ENCODE data around the gene UBE3C.
"Not testable (repeated sequence)": the region's sequence is repeated elsewhere in the genome, so short reads cannot be mapped to it uniquely, and the experiment has no call there.

The UBE3C gene

GRCh38 chr7:157274991-157275427, 136.3 kb downstream of the UBE3C start:
- H3K27ac ChIP-seq (ENCODE audit: low read depth, low read length) = no peak overlapping the region
- H4K20me1 ChIP-seq (ENCODE audit: control insufficient read depth, insufficient read depth, low read depth, low read length) = 0 out of 2 replicates have a peak, but pooled peaks cover 6% of the 10 kb centered on the region
- no peaks in the 10 kb centered on the region for H3K9me3 ChIP-seq (ENCODE audit: control insufficient read depth, insufficient read depth, low read length)
- H3K27me3 ChIP-seq (ENCODE audit: control insufficient read depth, low read length) = no peaks in the 10 kb centered on the region
- H3K9me2 ChIP-seq (replicated peaks; ENCODE audit: control insufficient read depth, low read length) = no peaks in the 10 kb centered on the region
- TF ChIP-seq EZH2phosphoT487 (IDR thresholded peaks at IDR 0.05; ENCODE audit: borderline replicate concordance, low read length) = no peak
- TF ChIP-seq, protein P1, sequence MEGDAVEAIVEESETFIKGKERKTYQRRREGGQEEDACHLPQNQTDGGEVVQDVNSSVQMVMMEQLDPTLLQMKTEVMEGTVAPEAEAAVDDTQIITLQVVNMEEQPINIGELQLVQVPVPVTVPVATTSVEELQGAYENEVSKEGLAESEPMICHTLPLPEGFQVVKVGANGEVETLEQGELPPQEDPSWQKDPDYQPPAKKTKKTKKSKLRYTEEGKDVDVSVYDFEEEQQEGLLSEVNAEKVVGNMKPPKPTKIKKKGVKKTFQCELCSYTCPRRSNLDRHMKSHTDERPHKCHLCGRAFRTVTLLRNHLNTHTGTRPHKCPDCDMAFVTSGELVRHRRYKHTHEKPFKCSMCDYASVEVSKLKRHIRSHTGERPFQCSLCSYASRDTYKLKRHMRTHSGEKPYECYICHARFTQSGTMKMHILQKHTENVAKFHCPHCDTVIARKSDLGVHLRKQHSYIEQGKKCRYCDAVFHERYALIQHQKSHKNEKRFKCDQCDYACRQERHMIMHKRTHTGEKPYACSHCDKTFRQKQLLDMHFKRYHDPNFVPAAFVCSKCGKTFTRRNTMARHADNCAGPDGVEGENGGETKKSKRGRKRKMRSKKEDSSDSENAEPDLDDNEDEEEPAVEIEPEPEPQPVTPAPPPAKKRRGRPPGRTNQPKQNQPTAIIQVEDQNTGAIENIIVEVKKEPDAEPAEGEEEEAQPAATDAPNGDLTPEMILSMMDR (IDR thresholded peaks at IDR 0.05; ENCODE audit: low read depth, low read length, poor library complexity, severe bottlenecking) = no peak
- H3K79me2 ChIP-seq (ENCODE audit: control insufficient read depth, low read length) = no peaks in the 10 kb centered on the region
- peaks cover 5% of the 10 kb centered on the region; the same call in 1 of the 2 replicates for H3K4me1 ChIP-seq (ENCODE audit: control insufficient read depth, low read length)
- H3K36me3 ChIP-seq (ENCODE audit: control insufficient read depth, low read length) = peaks cover 1% of the 10 kb centered on the region; the same call in 1 of the 2 replicates
- 0 out of 2 replicates have a peak, but pooled peaks cover 3% of the 10 kb centered on the region for H3F3A ChIP-seq (ENCODE audit: control insufficient read depth, insufficient read depth)
- no peak overlapping the region for H3K4me2 ChIP-seq (ENCODE audit: low read length)
- no peak overlapping the region for H3K4me3 ChIP-seq (ENCODE audit: low read length)

- H3K9me2 ChIP-seq (replicated peaks; ENCODE audit: control insufficient read depth, low read length) = no peaks in the 10 kb centered on the region
- no peak for TF ChIP-seq EZH2phosphoT487 (IDR thresholded peaks at IDR 0.05; ENCODE audit: borderline replicate concordance, low read length)
- TF ChIP-seq, protein P1 (IDR thresholded peaks at IDR 0.05; ENCODE audit: low read depth, low read length, poor library complexity, severe bottlenecking) = no peak
- no peaks in the 10 kb centered on the region for H3K9me3 ChIP-seq (ENCODE audit: control insufficient read depth, insufficient read depth, low read length)
- no peaks in the 10 kb centered on the region for H3K79me2 ChIP-seq (ENCODE audit: control insufficient read depth, low read length)
- H3K4me1 ChIP-seq (ENCODE audit: control insufficient read depth, low read length) = peaks cover 5% of the 10 kb centered on the region; the same call in 1 of the 2 replicates
- no peak overlapping the region for H3K27ac ChIP-seq (ENCODE audit: low read depth, low read length)
- H3K4me3 ChIP-seq (ENCODE audit: low read length) = no peak overlapping the region
- H3F3A ChIP-seq (ENCODE audit: control insufficient read depth, insufficient read depth) = 0 out of 2 replicates have a peak, but pooled peaks cover 3% of the 10 kb centered on the region
- H3K4me2 ChIP-seq (ENCODE audit: low read length) = no peak overlapping the region
- H3K36me3 ChIP-seq (ENCODE audit: control insufficient read depth, low read length) = no peaks in the 10 kb centered on the region
- H4K20me1 ChIP-seq (ENCODE audit: control insufficient read depth, insufficient read depth, low read depth, low read length) = 0 out of 2 replicates have a peak, but pooled peaks cover 6% of the 10 kb centered on the region
- H3K27me3 ChIP-seq (ENCODE audit: control insufficient read depth, low read length) = no peaks in the 10 kb centered on the region
Observed at GRCh38 chr7:157276091-157276561, 137.4 kb downstream of the UBE3C start.

- H3K4me1 ChIP-seq (ENCODE audit: control insufficient read depth, low read length) = peaks cover 5% of the 10 kb centered on the region; the same call in 1 of the 2 replicates
- H3K36me3 ChIP-seq (ENCODE audit: control insufficient read depth, low read length) = no peaks in the 10 kb centered on the region
- no peak overlapping the region for H3K4me2 ChIP-seq (ENCODE audit: low read length)
- H3F3A ChIP-seq (ENCODE audit: control insufficient read depth, insufficient read depth) = 0 out of 2 replicates have a peak, but pooled peaks cover 3% of the 10 kb centered on the region
- TF ChIP-seq, protein P1 (IDR thresholded peaks at IDR 0.05; ENCODE audit: low read depth, low read length, poor library complexity, severe bottlenecking) = no peak
- TF ChIP-seq EZH2phosphoT487 (IDR thresholded peaks at IDR 0.05; ENCODE audit: borderline replicate concordance, low read length) = no peak
- H3K27ac ChIP-seq (ENCODE audit: low read depth, low read length) = no peak overlapping the region
- H3K79me2 ChIP-seq (ENCODE audit: control insufficient read depth, low read length) = no peaks in the 10 kb centered on the region
- H3K9me3 ChIP-seq (ENCODE audit: control insufficient read depth, insufficient read depth, low read length) = no peaks in the 10 kb centered on the region
- no peaks in the 10 kb centered on the region for H3K27me3 ChIP-seq (ENCODE audit: control insufficient read depth, low read length)
- 0 out of 2 replicates have a peak, but pooled peaks cover 4% of the 10 kb centered on the region for H4K20me1 ChIP-seq (ENCODE audit: control insufficient read depth, insufficient read depth, low read depth, low read length)
- H3K9me2 ChIP-seq (replicated peaks; ENCODE audit: control insufficient read depth, low read length) = no peaks in the 10 kb centered on the region
- no peak overlapping the region for H3K4me3 ChIP-seq (ENCODE audit: low read length)
Observed at GRCh38 chr7:157276731-157277562, 138.2 kb downstream of the UBE3C start.

- not testable (repeated sequence) for H3K4me2 ChIP-seq (ENCODE audit: low read length); H3K27me3 ChIP-seq (ENCODE audit: control insufficient read depth, low read length); H3K9me2 ChIP-seq (replicated peaks; ENCODE audit: control insufficient read depth, low read length); H3K9me3 ChIP-seq (ENCODE audit: control insufficient read depth, insufficient read depth, low read length); H3K4me3 ChIP-seq (ENCODE audit: low read length); H3K27ac ChIP-seq (ENCODE audit: low read depth, low read length); H3F3A ChIP-seq (ENCODE audit: control insufficient read depth, insufficient read depth); H4K20me1 ChIP-seq (ENCODE audit: control insufficient read depth, insufficient read depth, low read depth, low read length); H3K36me3 ChIP-seq (ENCODE audit: control insufficient read depth, low read length); H3K4me1 ChIP-seq (ENCODE audit: control insufficient read depth, low read length); H3K79me2 ChIP-seq (ENCODE audit: control insufficient read depth, low read length)
Observed at GRCh38 chr7:157277568-157277967, 138.8 kb downstream of the UBE3C start.

Measured in DOHH2 (cell line).